Measurements from ENCODE around the gene TENM4. TPM values are rescaled to one million over a fixed set of nuclear protein-coding genes. Genes with fewer than 3 reads are reported as not detected.

TENM4 gene
- total RNA-seq, 2 experiments from 2014 or later: not detected

- H3K4me3 Mint-ChIP-seq: no peak overlapping the region
- H3K9me3 Mint-ChIP-seq: no peaks in the 10 kb centered on the region
- H3K4me1 Mint-ChIP-seq: no peaks in the 10 kb centered on the region
- no peak for DNase-seq
- no peak overlapping the region for H3K27ac Mint-ChIP-seq
- H3K27me3 Mint-ChIP-seq: peaks cover 7% of the 10 kb centered on the region
- no peaks in the 10 kb centered on the region for H3K36me3 Mint-ChIP-seq
Observed at GRCh38 chr11:79050786-79051185, 390.0 kb downstream of the TENM4 start.

GRCh38 chr11:79049741-79050179, 391.1 kb downstream of the TENM4 start:
- Mint-ChIP-seq H3K4me1 (no peaks in the 10 kb centered on the region), H3K27me3 (peaks cover 7% of the 10 kb centered on the region), H3K27ac (no peak overlapping the region), H3K9me3 (no peaks in the 10 kb centered on the region), H3K4me3 (no peak overlapping the region), H3K36me3 (no peaks in the 10 kb centered on the region)
- no peak for DNase-seq

- Mint-ChIP-seq H3K27me3 (peaks cover 4% of the 10 kb centered on the region), H3K4me3 (no peak overlapping the region), H3K4me1 (no peaks in the 10 kb centered on the region), H3K27ac (no peak overlapping the region), H3K9me3 (no peaks in the 10 kb centered on the region), H3K36me3 (no peaks in the 10 kb centered on the region)
- no peak for DNase-seq
Observed at GRCh38 chr11:79047980-79048379, 392.9 kb downstream of the TENM4 start.

GRCh38 chr11:79047321-79047720, 393.5 kb downstream of the TENM4 start:
- Mint-ChIP-seq H3K27me3 (peaks cover 8% of the 10 kb centered on the region), H3K27ac (no peak overlapping the region), H3K9me3 (peaks cover 3% of the 10 kb centered on the region)

GRCh38 chr11:79046366-79046765, 394.5 kb downstream of the TENM4 start:
- H3K4me3 Mint-ChIP-seq: no peak overlapping the region
- no peaks in the 10 kb centered on the region for H3K4me1 Mint-ChIP-seq
- H3K27ac Mint-ChIP-seq: no peak overlapping the region
- H3K36me3 Mint-ChIP-seq: no peaks in the 10 kb centered on the region
- H3K9me3 Mint-ChIP-seq: peaks cover 3% of the 10 kb centered on the region
- no peak for DNase-seq
- peaks cover 8% of the 10 kb centered on the region for H3K27me3 Mint-ChIP-seq

More at GRCh38 chr11:79047321-79047720, 393.5 kb downstream of the TENM4 start:
- no peaks in the 10 kb centered on the region for H3K4me1 Mint-ChIP-seq
- H3K4me3 Mint-ChIP-seq: no peak overlapping the region
- H3K36me3 Mint-ChIP-seq: no peaks in the 10 kb centered on the region
- DNase-seq: no peak

- no peak overlapping the region for H3K27ac Mint-ChIP-seq
- peaks cover 3% of the 10 kb centered on the region for H3K9me3 Mint-ChIP-seq
- DNase-seq: no peak
- no peak overlapping the region for H3K4me3 Mint-ChIP-seq
- H3K27me3 Mint-ChIP-seq: peaks cover 8% of the 10 kb centered on the region
- H3K4me1 Mint-ChIP-seq: no peaks in the 10 kb centered on the region
- H3K36me3 Mint-ChIP-seq: no peaks in the 10 kb centered on the region
Observed at GRCh38 chr11:79045800-79046304, 395.0 kb downstream of the TENM4 start.

GRCh38 chr11:79045018-79045799, 395.6 kb downstream of the TENM4 start:
- Mint-ChIP-seq H3K36me3 (no peaks in the 10 kb centered on the region), H3K27ac (no peak overlapping the region), H3K4me1 (no peaks in the 10 kb centered on the region), H3K4me3 (no peak overlapping the region), H3K27me3 (peaks cover 11% of the 10 kb centered on the region), H3K9me3 (peaks cover 3% of the 10 kb centered on the region)
- DNase-seq: no peak

GRCh38 chr11:79044201-79044600, 396.6 kb downstream of the TENM4 start:
- DNase-seq: no peak
- Mint-ChIP-seq H3K4me1 (no peaks in the 10 kb centered on the region), H3K27me3 (peaks cover 16% of the 10 kb centered on the region), H3K27ac (no peak overlapping the region), H3K9me3 (peaks cover 3% of the 10 kb centered on the region), H3K36me3 (no peaks in the 10 kb centered on the region), H3K4me3 (no peak overlapping the region)

GRCh38 chr11:79043726-79044125, 397.1 kb downstream of the TENM4 start:
- peaks cover 3% of the 10 kb centered on the region for H3K9me3 Mint-ChIP-seq
- no peak for DNase-seq
- no peak overlapping the region for H3K27ac Mint-ChIP-seq
- no peak overlapping the region for H3K4me3 Mint-ChIP-seq
- H3K27me3 Mint-ChIP-seq: peaks cover 16% of the 10 kb centered on the region
- no peaks in the 10 kb centered on the region for H3K4me1 Mint-ChIP-seq
- H3K36me3 Mint-ChIP-seq: no peaks in the 10 kb centered on the region

GRCh38 chr11:79042824-79043223, 398.0 kb downstream of the TENM4 start:
- no peak overlapping the region for H3K4me3 Mint-ChIP-seq
- DNase-seq: no peak
- no peak overlapping the region for H3K27ac Mint-ChIP-seq
- H3K9me3 Mint-ChIP-seq: peaks cover 3% of the 10 kb centered on the region
- no peaks in the 10 kb centered on the region for H3K4me1 Mint-ChIP-seq
- no peaks in the 10 kb centered on the region for H3K36me3 Mint-ChIP-seq
- H3K27me3 Mint-ChIP-seq: peaks cover 12% of the 10 kb centered on the region

- peaks cover 16% of the 10 kb centered on the region for H3K27me3 Mint-ChIP-seq
- no peak for DNase-seq
- no peak overlapping the region for H3K4me3 Mint-ChIP-seq
- no peak overlapping the region for H3K27ac Mint-ChIP-seq
- H3K9me3 Mint-ChIP-seq: peaks cover 3% of the 10 kb centered on the region
- no peaks in the 10 kb centered on the region for H3K36me3 Mint-ChIP-seq
- no peaks in the 10 kb centered on the region for H3K4me1 Mint-ChIP-seq
Observed at GRCh38 chr11:79040348-79040747, 400.5 kb downstream of the TENM4 start.

GRCh38 chr11:79039122-79039521, 401.7 kb downstream of the TENM4 start:
- Mint-ChIP-seq H3K9me3 (peaks cover 3% of the 10 kb centered on the region), H3K27ac (no peak overlapping the region), H3K4me1 (no peaks in the 10 kb centered on the region), H3K27me3 (peaks cover 16% of the 10 kb centered on the region), H3K36me3 (no peaks in the 10 kb centered on the region), H3K4me3 (no peak overlapping the region)
- DNase-seq: no peak

- Mint-ChIP-seq H3K9me3 (no peaks in the 10 kb centered on the region), H3K4me1 (no peaks in the 10 kb centered on the region), H3K4me3 (no peak overlapping the region), H3K36me3 (no peaks in the 10 kb centered on the region), H3K27ac (no peak overlapping the region), H3K27me3 (peaks cover 23% of the 10 kb centered on the region)
- DNase-seq: no peak
Observed at GRCh38 chr11:79035881-79036280, 404.9 kb downstream of the TENM4 start.

GRCh38 chr11:79033833-79034232, 407.0 kb downstream of the TENM4 start:
- DNase-seq: no peak
- Mint-ChIP-seq H3K27ac (no peak overlapping the region), H3K4me1 (no peaks in the 10 kb centered on the region), H3K36me3 (no peaks in the 10 kb centered on the region), H3K4me3 (no peak overlapping the region), H3K9me3 (no peaks in the 10 kb centered on the region), H3K27me3 (peaks cover 34% of the 10 kb centered on the region)

- no peak overlapping the region for H3K27ac Mint-ChIP-seq
Observed at GRCh38 chr11:79030448-79030847, 410.4 kb downstream of the TENM4 start.

GRCh38 chr11:79028225-79028624, 412.6 kb downstream of the TENM4 start:
- peaks cover 4% of the 10 kb centered on the region for H3K4me1 Mint-ChIP-seq
- H3K9me3 Mint-ChIP-seq: no peaks in the 10 kb centered on the region
- no peaks in the 10 kb centered on the region for H3K36me3 Mint-ChIP-seq
- peaks cover 72% of the 10 kb centered on the region for H3K27me3 Mint-ChIP-seq
- no peak for DNase-seq
- no peak overlapping the region for H3K4me3 Mint-ChIP-seq
- H3K27ac Mint-ChIP-seq: no peak overlapping the region

More at GRCh38 chr11:79030448-79030847, 410.4 kb downstream of the TENM4 start:
- no peaks in the 10 kb centered on the region for H3K36me3 Mint-ChIP-seq
- H3K27me3 Mint-ChIP-seq: peaks cover 54% of the 10 kb centered on the region
- no peak overlapping the region for H3K4me3 Mint-ChIP-seq
- DNase-seq: no peak
- peaks cover 4% of the 10 kb centered on the region for H3K4me1 Mint-ChIP-seq
- no peaks in the 10 kb centered on the region for H3K9me3 Mint-ChIP-seq

Measured in activated naive CD8-positive, alpha-beta T cell treated with anti-CD3 and anti-CD28 coated beads for 36 hours (primary cell).